Activated CD4-positive, alpha-beta T cell treated with anti-CD3 and anti-CD28 coated beads, Interleukin-2, amount 50 U/mL, for 16 hours (primary cell): ENCODE data around the gene PDCD10.

Source experiments
- DNase-seq: peaks from one replicate; pipeline ENCODE4 v3.0.0-alpha.2; 2020

The PDCD10 gene

DNA sequence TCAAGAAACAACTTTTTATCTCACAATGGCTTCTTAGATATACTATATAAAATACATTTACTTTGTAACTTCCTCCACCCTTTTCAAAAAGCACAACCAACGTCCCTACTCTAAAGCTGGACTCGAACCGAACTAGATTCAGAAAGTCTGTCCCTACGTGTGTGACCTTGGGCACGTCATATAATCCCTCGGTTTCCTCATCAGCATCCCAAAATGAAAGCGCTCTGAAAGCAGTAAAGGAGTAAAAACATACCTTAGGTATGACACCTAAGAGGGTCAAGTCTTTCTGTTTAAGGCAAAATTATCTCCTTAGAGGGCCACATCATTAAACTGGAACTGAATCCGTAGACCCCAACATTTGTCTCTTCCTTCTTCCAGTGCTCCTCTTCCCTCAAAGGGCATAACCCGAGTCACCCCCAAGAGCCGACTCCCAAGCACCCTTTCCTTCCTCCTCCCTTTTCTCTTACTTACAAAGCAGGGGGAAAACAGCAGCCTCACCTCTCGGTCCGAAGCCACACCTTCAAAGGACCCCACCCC lies 663 bp downstream of the PDCD10 start:
- DNase-seq: peak; percentile 38

- DNase-seq: no peak
These were observed 2.2 kb downstream of the PDCD10 start for GRCh38 chr3:167732313-167733065.

DNA sequence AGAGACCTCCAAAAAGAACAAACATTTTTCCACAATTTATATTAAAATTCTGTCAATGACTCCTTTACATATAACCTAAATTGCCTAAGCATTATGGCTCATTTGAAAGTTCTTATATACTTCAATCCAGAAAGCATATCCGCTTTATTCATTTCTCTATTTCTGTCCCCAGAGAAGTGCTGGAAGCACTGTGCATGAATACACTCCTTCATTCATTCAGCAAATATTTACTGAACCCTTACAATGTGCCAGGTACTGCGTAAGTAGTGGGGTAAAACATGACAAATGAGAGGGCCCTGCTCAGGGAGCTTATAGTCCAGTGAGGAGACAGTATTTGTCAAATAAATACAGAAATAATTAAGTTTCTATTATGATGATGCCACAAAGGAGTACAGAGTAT lies 3.3 kb downstream of the PDCD10 start:
- no peak for DNase-seq

DNA sequence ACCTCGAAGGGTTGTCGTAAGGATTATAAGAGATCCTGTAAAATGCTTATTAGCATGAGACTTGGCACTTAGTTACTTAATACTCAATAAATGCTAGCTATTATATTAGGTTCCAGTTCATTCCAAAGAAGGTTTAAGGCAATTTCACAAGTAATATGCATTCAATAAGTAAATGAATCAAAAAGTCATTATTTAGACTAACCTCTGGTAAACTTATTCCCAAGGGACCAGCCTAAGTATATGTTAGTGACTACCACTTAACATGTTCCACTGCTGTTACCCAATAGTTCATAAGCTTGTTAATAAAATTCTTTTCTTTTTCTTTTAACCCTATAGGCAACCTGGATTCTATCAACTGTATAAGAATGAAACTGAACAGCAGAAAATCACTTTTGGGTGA lies 5.1 kb downstream of the PDCD10 start:
- DNase-seq: no peak

DNA sequence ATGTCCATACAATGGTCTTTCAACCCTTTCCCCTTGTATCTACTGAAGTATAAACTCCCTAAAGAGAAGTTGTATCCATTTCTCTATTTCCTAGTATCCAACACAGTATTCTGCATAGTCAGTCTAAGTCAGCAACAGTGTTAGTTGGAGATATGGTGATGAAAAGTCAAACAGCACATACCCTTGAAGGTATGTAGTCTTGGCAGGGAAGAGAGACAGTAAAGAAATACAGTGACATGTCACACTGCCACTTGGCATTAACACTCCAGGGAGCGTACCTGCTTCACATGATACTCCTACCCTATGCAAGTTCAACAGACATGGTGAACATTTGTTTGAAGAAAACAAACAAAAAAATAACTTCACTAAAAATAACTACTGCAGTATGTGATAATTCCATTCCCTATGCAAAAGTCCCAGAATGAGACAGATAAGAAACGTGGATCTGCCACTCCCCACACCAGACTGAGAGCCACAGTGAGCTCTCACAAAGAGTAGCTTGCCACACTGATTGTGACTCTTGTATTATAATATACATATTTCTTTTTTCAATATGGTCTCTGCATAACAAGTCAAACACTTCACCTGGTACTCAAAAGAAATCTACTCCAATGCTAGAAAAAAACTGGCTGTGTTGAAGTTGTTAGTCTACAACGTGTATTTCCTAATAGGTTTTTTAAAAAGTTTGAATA lies 5.9 kb downstream of the PDCD10 start:
- DNase-seq: no peak

DNA sequence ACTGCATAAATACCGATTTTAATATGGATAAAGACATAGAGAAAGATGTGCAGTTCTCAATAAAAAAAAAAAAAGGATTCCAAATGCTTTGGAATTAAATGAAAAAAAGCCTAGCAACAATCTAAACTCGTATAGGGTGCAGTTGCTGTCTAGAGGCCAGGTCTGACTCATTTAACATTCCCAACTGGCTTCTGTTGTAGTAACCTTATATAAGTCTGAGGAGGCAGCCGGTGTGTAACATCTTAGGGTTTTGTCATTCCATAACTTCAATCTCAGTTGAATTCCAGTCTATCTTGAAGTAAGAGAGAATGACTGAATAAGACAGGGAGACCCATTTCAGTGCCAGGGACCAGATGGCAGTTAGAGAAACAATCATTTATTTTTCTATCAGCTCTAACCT lies 6.5 kb downstream of the PDCD10 start:
- DNase-seq: no peak

DNA sequence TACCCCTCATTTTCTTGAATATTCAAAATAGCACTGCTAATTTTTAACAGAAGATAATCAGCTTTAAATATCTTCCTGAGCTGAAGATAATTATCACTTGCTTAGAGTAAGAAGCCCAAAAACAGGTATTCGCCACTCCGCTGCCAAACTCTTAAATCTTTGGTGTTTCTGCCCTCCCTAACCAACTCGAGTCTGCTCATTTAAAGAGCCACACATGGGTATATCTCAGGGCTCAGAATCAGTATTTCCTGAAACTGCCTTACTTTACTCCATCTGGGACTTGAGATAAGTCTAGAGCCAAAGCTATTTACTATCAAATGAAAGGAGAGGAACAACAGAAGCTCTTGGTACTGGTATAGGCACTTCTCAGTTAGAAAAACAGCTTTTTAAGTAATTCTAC lies 10.8 kb downstream of the PDCD10 start:
- DNase-seq: no peak

GRCh38 chr3:167723025-167723512 lies 11.6 kb downstream of the PDCD10 start:
- no peak for DNase-seq

DNA sequence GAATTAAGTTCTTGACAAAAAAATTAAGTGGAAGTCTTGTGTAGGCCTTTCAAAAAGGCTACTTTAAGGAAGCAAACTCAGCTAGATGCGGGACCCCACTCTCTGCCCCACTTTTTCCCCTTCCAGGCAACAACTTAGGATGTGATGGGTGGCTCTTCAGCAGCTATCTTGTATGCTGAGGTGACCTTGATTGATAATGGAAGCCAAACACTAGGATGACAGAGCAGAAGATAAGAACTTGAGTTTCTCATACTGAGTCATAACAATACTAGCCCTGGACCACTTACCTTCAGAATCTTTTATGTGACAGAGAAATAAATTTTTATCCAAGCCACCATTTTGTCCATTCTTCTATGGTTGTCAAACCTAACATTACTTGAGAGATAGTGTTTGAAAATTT lies 16.1 kb downstream of the PDCD10 start:
- DNase-seq: peak; percentile 7

GRCh38 chr3:167716920-167717319 lies 17.8 kb downstream of the PDCD10 start:
- DNase-seq: no peak

DNA sequence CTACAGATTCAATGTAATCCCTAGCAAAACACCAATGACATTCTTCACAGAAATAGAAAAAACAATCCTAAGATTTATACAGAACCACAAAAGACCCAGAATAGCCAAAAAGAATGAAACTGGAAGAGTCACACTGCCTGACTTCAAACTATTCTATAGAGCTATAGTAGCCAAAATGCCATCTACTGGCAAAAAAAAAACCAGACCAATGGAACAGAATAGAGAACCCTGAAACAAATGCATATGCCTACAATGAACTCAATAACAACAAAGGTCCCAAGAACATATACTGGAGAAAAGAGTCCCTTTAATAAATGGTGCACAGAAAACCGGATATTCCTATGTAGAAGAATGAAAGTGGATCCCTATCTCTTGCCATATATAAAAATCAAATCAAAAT lies 19.8 kb downstream of the PDCD10 start:
- no peak for DNase-seq

- DNase-seq: no peak
These were observed 22.2 kb downstream of the PDCD10 start for GRCh38 chr3:167712445-167712844.

DNA sequence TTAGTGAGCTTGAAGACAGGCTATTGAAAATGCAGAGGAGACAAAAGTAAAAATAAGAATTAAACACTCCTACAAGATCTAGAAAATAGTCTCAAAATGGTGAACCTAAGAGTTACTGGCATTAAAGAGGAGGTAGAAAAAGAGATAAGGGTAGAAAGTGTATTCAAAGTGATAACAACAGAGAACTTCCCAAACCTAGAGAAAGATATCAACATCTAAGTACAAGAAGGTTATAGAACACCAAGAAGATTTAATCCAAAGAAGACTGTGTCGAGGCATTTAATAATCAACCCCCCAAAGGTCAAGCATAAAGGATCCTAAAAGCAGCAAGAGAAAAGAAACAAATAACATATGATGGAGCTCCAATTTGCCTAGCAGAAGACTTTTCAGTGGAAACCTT lies 23.3 kb downstream of the PDCD10 start:
- no peak for DNase-seq

- no peak for DNase-seq
These were observed 24.1 kb downstream of the PDCD10 start for GRCh38 chr3:167710552-167710951.

GRCh38 chr3:167709690-167710089 lies 25.0 kb downstream of the PDCD10 start:
- DNase-seq: no peak

GRCh38 chr3:167705840-167706239 lies 28.9 kb downstream of the PDCD10 start:
- no peak for DNase-seq

- DNase-seq: no peak
These were observed 33.8 kb downstream of the PDCD10 start for GRCh38 chr3:167700926-167701325.

- DNase-seq: no peak
These were observed 34.6 kb downstream of the PDCD10 start for GRCh38 chr3:167700046-167700445.

DNA sequence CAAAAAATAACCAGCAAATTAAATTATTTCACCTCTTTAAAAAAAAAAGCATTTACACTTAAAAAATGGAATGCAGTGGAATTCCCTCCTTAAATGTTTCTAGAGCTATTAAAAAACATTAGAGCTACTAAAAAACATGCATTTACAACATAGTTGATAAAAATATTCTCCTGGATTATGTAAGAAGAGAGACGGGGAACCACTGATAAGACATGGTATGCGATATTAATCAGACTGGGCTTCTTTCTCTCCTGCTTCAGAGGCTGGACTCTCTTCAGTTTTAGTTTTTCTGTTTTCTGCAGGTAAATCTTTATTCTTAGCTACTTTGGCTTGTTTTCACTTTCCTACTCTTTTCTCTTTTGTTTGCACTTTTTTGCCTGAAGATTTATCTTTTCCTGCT lies 40.6 kb downstream of the PDCD10 start:
- no peak for DNase-seq

DNA sequence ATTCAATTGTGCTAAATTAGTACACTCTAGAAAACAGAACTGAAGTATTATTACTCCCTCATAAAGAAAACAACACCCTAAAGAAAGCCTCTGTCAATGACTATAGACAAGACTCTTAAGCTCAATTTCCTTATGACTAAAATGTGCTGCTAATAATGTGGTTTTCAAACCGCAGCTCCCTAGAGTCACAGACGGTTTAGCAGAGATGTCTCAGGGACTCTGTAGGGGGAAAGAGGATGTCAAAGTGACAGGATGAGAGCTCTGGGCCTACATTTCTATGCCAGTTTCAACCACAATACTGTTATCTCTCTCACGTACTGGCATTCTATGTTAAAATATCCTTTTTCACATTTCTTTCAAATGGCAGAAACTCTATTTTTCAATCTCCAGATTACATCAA lies 43.3 kb downstream of the PDCD10 start:
- DNase-seq: peak; percentile 85

DNA sequence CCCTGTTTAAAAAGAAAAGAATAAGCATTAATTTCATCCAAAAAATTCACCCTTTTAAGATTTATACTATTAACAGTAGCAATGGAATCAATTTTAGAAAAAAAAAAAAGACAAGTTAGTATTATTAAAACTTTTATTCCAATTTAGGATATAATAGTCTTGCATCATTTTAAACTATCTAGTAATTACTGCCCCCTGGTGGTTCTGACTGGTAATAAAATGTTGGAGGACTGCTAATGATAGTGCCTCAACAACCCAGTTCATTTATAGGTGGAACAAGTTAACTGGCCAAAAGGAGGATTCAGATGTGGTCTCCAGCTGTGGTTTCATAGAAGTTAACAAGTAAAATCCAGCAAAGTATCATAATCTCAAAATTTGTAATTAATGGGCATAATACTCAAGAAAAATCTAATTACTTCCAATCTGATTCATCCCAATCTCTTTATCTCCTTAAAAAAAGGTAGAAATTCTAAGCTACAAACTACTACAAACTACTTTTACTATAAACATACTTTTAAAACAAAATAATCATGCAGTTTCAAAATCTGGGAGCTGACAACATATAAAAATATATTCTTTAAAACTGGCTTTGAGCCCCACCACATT lies 50.2 kb downstream of the PDCD10 start:
- peak; percentile 73 for DNase-seq

GRCh38 chr3:167679526-167679925 lies 55.2 kb downstream of the PDCD10 start:
- DNase-seq: no peak

- no peak for DNase-seq
These were observed 58.8 kb downstream of the PDCD10 start for GRCh38 chr3:167675848-167676247.

GRCh38 chr3:167673221-167673620 lies 61.5 kb downstream of the PDCD10 start:
- DNase-seq: no peak
